HEK293 (cell line): ENCODE measurements around the gene HOXC10.

Experiments used
- BCL11B ChIP-seq: fragments of 450-650 bp; formaldehyde crosslinking; IDR thresholded peaks from 2 replicates; pipeline ENCODE4 v1.5.1; 2016; ENCODE audit warnings: low read depth, missing biosample characterization, missing genetic modification characterization
- GLIS2 ChIP-seq: fragments of 450-650 bp; formaldehyde crosslinking; IDR thresholded peaks from 2 replicates; pipeline ENCODE4 v1.5.1; 2016; ENCODE audit warnings: missing biosample characterization, missing genetic modification characterization
- HOXC10 ChIP-seq: sonication (generic); formaldehyde crosslinking; IDR thresholded peaks from 2 replicates; pipeline ENCODE4 v1.8.1; 2023; ENCODE audit warnings: mild to moderate bottlenecking, missing genetic modification reagents
- KLF1 ChIP-seq: fragments of 450-650 bp; formaldehyde crosslinking; IDR thresholded peaks from 2 replicates; pipeline ENCODE4 v1.5.1; 2016; ENCODE audit warnings: missing biosample characterization, missing genetic modification characterization
- REPIN1 ChIP-seq: fragments of 450-650 bp; formaldehyde crosslinking; IDR thresholded peaks from 2 replicates; pipeline ENCODE4 v1.5.1; 2017; ENCODE audit warnings: missing biosample characterization, missing genetic modification characterization, low read depth
- TRIM28 ChIP-seq: IDR thresholded peaks from 2 replicates; pipeline ENCODE4 v1.6.1; 2011; ENCODE audit warnings: low read length, control low read depth, borderline replicate concordance
- ZBTB48 ChIP-seq: fragments of 450-650 bp; formaldehyde crosslinking; IDR thresholded peaks from 2 replicates; pipeline ENCODE4 v1.5.1; 2016; ENCODE audit warnings: missing biosample characterization, missing genetic modification characterization
- ZBTB8A ChIP-seq: fragments of 450-650 bp; formaldehyde crosslinking; IDR thresholded peaks from 2 replicates; pipeline ENCODE4 v1.5.1; 2016; ENCODE audit warnings: missing biosample characterization, missing genetic modification characterization
- ZNF114 ChIP-seq: fragments of 450-650 bp; formaldehyde crosslinking; IDR thresholded peaks from 2 replicates; pipeline ENCODE4 v1.5.0; 2017; ENCODE audit warnings: missing biosample characterization, missing genetic modification characterization
- ZNF140 ChIP-seq: fragments of 450-650 bp; formaldehyde crosslinking; IDR thresholded peaks from 2 replicates; pipeline ENCODE4 v1.5.1; 2016; ENCODE audit warnings: missing biosample characterization, missing genetic modification characterization
- ZNF157 ChIP-seq: fragments of 450-650 bp; formaldehyde crosslinking; IDR thresholded peaks from 2 replicates; pipeline ENCODE4 v1.5.1; 2016; ENCODE audit warnings: missing biosample characterization, missing genetic modification characterization
- ZNF2 ChIP-seq: fragments of 450-650 bp; formaldehyde crosslinking; IDR thresholded peaks from 2 replicates; pipeline ENCODE4 v1.5.1; 2016; ENCODE audit warnings: missing biosample characterization, missing genetic modification characterization
- ZNF292 ChIP-seq: fragments of 450-650 bp; formaldehyde crosslinking; IDR thresholded peaks from 2 replicates; pipeline ENCODE4 v1.5.1; 2016; ENCODE audit warnings: low read depth, missing biosample characterization, missing genetic modification characterization, borderline replicate concordance
- ZNF416 ChIP-seq: fragments of 450-650 bp; formaldehyde crosslinking; IDR thresholded peaks from 2 replicates; pipeline ENCODE4 v1.5.1; 2016; ENCODE audit warnings: missing biosample characterization, missing genetic modification characterization
- ZNF473 ChIP-seq: fragments of 450-650 bp; formaldehyde crosslinking; IDR thresholded peaks from 2 replicates; pipeline ENCODE4 v1.5.1; 2017; ENCODE audit warnings: missing biosample characterization, missing genetic modification characterization
- ZNF529 ChIP-seq: fragments of 450-650 bp; formaldehyde crosslinking; IDR thresholded peaks from 2 replicates; pipeline ENCODE4 v1.5.1; 2017; ENCODE audit warnings: missing genetic modification characterization, missing biosample characterization; ENCODE audit not compliant: insufficient replicate concordance
- ZNF585B ChIP-seq: fragments of 450-650 bp; formaldehyde crosslinking; IDR thresholded peaks from 2 replicates; pipeline ENCODE4 v1.5.1; 2016; ENCODE audit warnings: missing biosample characterization, missing genetic modification characterization
- ZNF600 ChIP-seq: fragments of 450-650 bp; formaldehyde crosslinking; IDR thresholded peaks from 2 replicates; pipeline ENCODE4 v1.5.1; 2016; ENCODE audit warnings: missing biosample characterization, missing genetic modification characterization
- ZNF610 ChIP-seq: fragments of 450-650 bp; formaldehyde crosslinking; IDR thresholded peaks from 2 replicates; pipeline ENCODE4 v1.5.1; 2016; ENCODE audit warnings: missing biosample characterization, missing genetic modification characterization, borderline replicate concordance
- ZNF707 ChIP-seq: fragments of 450-650 bp; formaldehyde crosslinking; IDR thresholded peaks from 2 replicates; pipeline ENCODE4 v1.5.1; 2016; ENCODE audit warnings: missing biosample characterization, missing genetic modification characterization
- ZNF792 ChIP-seq: fragments of 450-650 bp; formaldehyde crosslinking; IDR thresholded peaks from 2 replicates; pipeline ENCODE4 v1.5.1; 2016; ENCODE audit warnings: missing biosample characterization, missing genetic modification characterization
- TF ChIP-seq, protein P1 (sequence below): fragments of 450-650 bp; formaldehyde crosslinking; IDR thresholded peaks from 2 replicates; pipeline ENCODE4 v1.5.1; 2016; ENCODE audit warnings: missing biosample characterization, missing genetic modification characterization
- TF ChIP-seq, protein P2 (sequence below): fragments of 450-650 bp; formaldehyde crosslinking; IDR thresholded peaks from 2 replicates; pipeline ENCODE4 v1.5.1; 2016; ENCODE audit warnings: missing biosample characterization, missing genetic modification characterization
- TF ChIP-seq, protein P3 (sequence below): fragments of 450-650 bp; formaldehyde crosslinking; optimal IDR thresholded peaks from 2 replicates; pipeline ENCODE3; 2016; ENCODE audit warnings: missing biosample characterization, mild to moderate bottlenecking, missing genetic modification characterization
- TF ChIP-seq, protein P4 (sequence below): fragments of 450-650 bp; formaldehyde crosslinking; IDR thresholded peaks from 2 replicates; pipeline ENCODE4 v1.5.1; 2016; ENCODE audit warnings: missing biosample characterization, missing genetic modification characterization
- TF ChIP-seq, protein P5 (sequence below): fragments of 450-650 bp; formaldehyde crosslinking; IDR thresholded peaks from 2 replicates; pipeline ENCODE4 v1.5.1; 2016; ENCODE audit warnings: missing biosample characterization, missing genetic modification characterization

The HOXC10 gene

DNA sequence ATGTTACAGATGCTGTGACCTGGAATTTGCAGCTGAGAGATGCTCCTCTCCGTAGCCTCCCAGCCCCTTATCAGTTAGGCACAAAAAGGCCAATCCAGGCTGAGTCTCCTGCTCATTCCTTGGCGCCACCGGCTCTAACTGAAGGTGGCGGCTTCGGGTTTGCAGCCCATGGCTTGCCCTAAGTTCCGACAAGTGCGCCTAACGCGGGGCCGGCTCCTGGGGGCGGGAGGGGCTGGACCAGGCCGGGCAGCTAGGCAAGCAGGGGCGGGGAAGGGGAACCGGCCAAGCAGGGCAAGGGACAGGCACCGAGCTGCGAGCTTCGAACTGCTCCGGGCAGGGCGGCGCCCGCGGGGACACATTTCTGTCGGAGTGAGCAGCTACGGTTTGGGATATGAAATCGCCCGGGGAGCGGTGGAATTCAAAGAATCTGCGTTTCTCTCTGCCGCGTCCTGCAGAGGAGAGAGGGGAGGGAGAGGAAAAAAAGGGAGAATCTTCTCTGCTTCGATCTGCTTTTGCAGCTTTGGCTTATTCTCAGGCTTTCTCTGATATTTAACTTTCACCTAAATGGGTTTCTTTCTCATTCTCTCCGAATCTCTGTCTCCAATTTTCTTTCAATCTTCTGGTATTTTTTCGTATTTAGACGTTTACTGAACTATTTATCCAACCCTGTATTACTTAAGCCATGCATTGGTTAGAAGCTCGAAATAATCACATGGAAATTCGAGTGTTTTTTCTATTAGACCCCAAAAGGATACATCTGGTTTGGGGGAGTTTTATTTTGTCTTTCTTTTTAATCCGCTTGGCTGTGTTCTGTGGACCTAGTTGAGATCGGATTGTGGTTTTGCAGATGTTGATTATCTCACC, 31.8 kb upstream of the HOXC10 start (continued):
- TF ChIP-seq ZNF585B (no peak), ZNF114 (tag by site-specific recombination) (no peak), ZNF140 (tag by site-specific recombination) (no peak), ZNF529 (tag by site-specific recombination) (no peak), BCL11B (tag by site-specific recombination) (no peak), GLIS2 (tag by site-specific recombination) (no peak), KLF1 (tag by site-specific recombination) (no peak), ZNF792 (tag by site-specific recombination) (no peak), ZNF473 (tag by site-specific recombination) (no peak), ZNF600 (tag by site-specific recombination) (peak; percentile 62), ZBTB48 (tag by site-specific recombination) (peak; percentile 71), ZNF610 (tag by site-specific recombination) (no peak), TRIM28 (no peak), ZBTB8A (tag by site-specific recombination) (peak; percentile 37; the same call in 1 of the 2 replicates), REPIN1 (tag by site-specific recombination) (no peak), ZNF2 (tag by site-specific recombination) (no peak), ZNF157 (no peak), ZNF292 (tag by site-specific recombination) (no peak), HOXC10 (CRISPR knock-in tag) (no peak), ZNF416 (tag by site-specific recombination) (no peak), ZNF707 (tag by site-specific recombination) (no peak)
- TF ChIP-seq, protein P1, sequence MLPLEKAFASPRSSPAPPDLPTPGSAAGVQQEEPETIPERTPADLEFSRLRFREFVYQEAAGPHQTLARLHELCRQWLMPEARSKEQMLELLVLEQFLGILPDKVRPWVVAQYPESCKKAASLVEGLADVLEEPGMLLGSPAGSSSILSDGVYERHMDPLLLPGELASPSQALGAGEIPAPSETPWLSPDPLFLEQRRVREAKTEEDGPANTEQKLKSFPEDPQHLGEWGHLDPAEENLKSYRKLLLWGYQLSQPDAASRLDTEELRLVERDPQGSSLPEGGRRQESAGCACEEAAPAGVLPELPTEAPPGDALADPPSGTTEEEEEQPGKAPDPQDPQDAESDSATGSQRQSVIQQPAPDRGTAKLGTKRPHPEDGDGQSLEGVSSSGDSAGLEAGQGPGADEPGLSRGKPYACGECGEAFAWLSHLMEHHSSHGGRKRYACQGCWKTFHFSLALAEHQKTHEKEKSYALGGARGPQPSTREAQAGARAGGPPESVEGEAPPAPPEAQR, result no peak
- TF ChIP-seq, protein P2, sequence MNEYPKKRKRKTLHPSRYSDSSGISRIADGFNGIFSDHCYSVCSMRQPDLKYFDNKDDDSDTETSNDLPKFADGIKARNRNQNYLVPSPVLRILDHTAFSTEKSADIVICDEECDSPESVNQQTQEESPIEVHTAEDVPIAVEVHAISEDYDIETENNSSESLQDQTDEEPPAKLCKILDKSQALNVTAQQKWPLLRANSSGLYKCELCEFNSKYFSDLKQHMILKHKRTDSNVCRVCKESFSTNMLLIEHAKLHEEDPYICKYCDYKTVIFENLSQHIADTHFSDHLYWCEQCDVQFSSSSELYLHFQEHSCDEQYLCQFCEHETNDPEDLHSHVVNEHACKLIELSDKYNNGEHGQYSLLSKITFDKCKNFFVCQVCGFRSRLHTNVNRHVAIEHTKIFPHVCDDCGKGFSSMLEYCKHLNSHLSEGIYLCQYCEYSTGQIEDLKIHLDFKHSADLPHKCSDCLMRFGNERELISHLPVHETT (tag by site-specific recombination), result no peak
- TF ChIP-seq, protein P3, sequence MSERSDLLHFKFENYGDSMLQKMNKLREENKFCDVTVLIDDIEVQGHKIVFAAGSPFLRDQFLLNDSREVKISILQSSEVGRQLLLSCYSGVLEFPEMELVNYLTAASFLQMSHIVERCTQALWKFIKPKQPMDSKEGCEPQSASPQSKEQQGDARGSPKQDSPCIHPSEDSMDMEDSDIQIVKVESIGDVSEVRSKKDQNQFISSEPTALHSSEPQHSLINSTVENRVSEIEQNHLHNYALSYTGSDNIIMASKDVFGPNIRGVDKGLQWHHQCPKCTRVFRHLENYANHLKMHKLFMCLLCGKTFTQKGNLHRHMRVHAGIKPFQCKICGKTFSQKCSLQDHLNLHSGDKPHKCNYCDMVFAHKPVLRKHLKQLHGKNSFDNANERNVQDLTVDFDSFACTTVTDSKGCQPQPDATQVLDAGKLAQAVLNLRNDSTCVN (tag by site-specific recombination), result peak; percentile 17
- TF ChIP-seq, protein P4, sequence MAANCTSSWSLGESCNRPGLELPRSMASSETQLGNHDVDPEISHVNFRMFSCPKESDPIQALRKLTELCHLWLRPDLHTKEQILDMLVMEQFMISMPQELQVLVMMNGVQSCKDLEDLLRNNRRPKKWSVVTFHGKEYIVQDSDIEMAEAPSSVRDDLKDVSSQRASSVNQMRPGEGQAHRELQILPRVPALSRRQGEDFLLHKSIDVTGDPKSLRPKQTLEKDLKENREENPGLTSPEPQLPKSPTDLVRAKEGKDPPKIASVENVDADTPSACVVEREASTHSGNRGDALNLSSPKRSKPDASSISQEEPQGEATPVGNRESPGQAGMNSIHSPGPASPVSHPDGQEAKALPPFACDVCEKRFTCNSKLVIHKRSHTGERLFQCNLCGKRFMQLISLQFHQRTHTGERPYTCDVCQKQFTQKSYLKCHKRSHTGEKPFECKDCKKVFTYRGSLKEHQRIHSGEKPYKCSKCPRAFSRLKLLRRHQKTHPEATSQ (tag by site-specific recombination), result no peak
- TF ChIP-seq, protein P5, sequence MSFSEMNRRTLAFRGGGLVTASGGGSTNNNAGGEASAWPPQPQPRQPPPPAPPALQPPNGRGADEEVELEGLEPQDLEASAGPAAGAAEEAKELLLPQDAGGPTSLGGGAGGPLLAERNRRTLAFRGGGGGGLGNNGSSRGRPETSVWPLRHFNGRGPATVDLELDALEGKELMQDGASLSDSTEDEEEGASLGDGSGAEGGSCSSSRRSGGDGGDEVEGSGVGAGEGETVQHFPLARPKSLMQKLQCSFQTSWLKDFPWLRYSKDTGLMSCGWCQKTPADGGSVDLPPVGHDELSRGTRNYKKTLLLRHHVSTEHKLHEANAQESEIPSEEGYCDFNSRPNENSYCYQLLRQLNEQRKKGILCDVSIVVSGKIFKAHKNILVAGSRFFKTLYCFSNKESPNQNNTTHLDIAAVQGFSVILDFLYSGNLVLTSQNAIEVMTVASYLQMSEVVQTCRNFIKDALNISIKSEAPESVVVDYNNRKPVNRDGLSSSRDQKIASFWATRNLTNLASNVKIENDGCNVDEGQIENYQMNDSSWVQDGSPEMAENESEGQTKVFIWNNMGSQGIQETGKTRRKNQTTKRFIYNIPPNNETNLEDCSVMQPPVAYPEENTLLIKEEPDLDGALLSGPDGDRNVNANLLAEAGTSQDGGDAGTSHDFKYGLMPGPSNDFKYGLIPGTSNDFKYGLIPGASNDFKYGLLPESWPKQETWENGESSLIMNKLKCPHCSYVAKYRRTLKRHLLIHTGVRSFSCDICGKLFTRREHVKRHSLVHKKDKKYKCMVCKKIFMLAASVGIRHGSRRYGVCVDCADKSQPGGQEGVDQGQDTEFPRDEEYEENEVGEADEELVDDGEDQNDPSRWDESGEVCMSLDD (tag by site-specific recombination), result no peak
